Mammary epithelial cell (primary cell): Measurements from ENCODE around the gene POC1A.

ENCODE experiments used
- CTCF ChIP-seq, 2 donors: IDR thresholded peaks in 1 of 2; conservative IDR thresholded peaks in 1 of 2; 2 replicates each; pipeline ENCODE4 v1.5.1; 2011 to 2012; ENCODE audit warnings: inconsistent platforms in 2 of 2, low read length in 2 of 2, mild to moderate bottlenecking in 2 of 2, control low read depth in 1 of 2, low read depth in 1 of 2; ENCODE audit not compliant: insufficient read depth in 1 of 2; ENCODE audit errors: extremely low read depth in 1 of 2
- EZH2 ChIP-seq: IDR thresholded peaks from 2 replicates; pipeline ENCODE4 v1.6.1; 2012; ENCODE audit warnings: low read length, inconsistent platforms, borderline replicate concordance

GRCh38 chr3:52145736-52146110 is 8.5 kb downstream of the POC1A start:
- TF ChIP-seq EZH2 (no peak), CTCF (conservative IDR thresholded peaks at IDR 0.05 in 1 of 2, IDR thresholded peaks at IDR 0.05 in 1 of 2; ENCODE audit: extremely low read depth in 1 of 2, insufficient read depth in 1 of 2, low read depth in 1 of 2, low read length in 2 of 2) (no peak)
